Measurements from ENCODE around the gene TSKS.

TSKS gene

GRCh38 chr19:49766007-49766929 is 3.2 kb upstream of the TSKS start (continued):
- TF ChIP-seq ZNF513 (tag by site-specific recombination; IDR thresholded peaks at IDR 0.05) (peak; percentile 85), ZNF302 (tag by site-specific recombination; IDR thresholded peaks at IDR 0.05; ENCODE audit: low read depth) (no peak), GLIS2 (tag by site-specific recombination; IDR thresholded peaks at IDR 0.05) (no peak; the same call in 1 of the 2 replicates), YY2 (tag by site-specific recombination; IDR thresholded peaks at IDR 0.05) (no peak), ZNF792 (tag by site-specific recombination; IDR thresholded peaks at IDR 0.05) (no peak), SP7 (tag by site-specific recombination; IDR thresholded peaks at IDR 0.05) (peak; percentile 43; the same call in 1 of the 2 replicates), ZBTB17 (tag by site-specific recombination; IDR thresholded peaks at IDR 0.05) (peak; percentile 63), ZNF791 (tag by site-specific recombination; IDR thresholded peaks at IDR 0.05) (no peak), ZNF571 (tag by site-specific recombination; IDR thresholded peaks at IDR 0.05) (no peak), KLF7 (tag by site-specific recombination; IDR thresholded peaks at IDR 0.05; ENCODE audit: borderline replicate concordance) (peak; percentile 27; the same call in 1 of the 2 replicates), KLF9 (tag by site-specific recombination; IDR thresholded peaks at IDR 0.05; ENCODE audit: low read depth) (peak; percentile 91), ZNF391 (tag by site-specific recombination; IDR thresholded peaks at IDR 0.05; ENCODE audit: borderline replicate concordance, low read depth) (no peak), KLF1 (tag by site-specific recombination; IDR thresholded peaks at IDR 0.05) (peak; percentile 82), ZBTB20 (tag by site-specific recombination; IDR thresholded peaks at IDR 0.05) (peak; percentile 14; the same call in 1 of the 2 replicates), ZNF629 (tag by site-specific recombination; IDR thresholded peaks at IDR 0.05) (0 out of 2 replicates have a peak, but pooled peaks have one; percentile 20), ZNF366 (tag by site-specific recombination; conservative IDR thresholded peaks at IDR 0.05) (peak; percentile 99), KLF10 (tag by site-specific recombination; IDR thresholded peaks at IDR 0.05) (peak; percentile 61; the same call in 1 of the 2 replicates), PRDM1 (tag by site-specific recombination; IDR thresholded peaks at IDR 0.05) (peak; percentile 89), SP3 (tag by site-specific recombination; IDR thresholded peaks at IDR 0.05) (peak; percentile 100), GFI1B (tag by site-specific recombination; IDR thresholded peaks at IDR 0.05) (0 out of 2 replicates have a peak, but pooled peaks have one; percentile 25), ZNF660 (tag by site-specific recombination; IDR thresholded peaks at IDR 0.05) (0 out of 2 replicates have a peak, but pooled peaks have one; percentile 20), OVOL3 (tag by site-specific recombination; IDR thresholded peaks at IDR 0.05) (peak; percentile 97), ZFHX2 (tag by site-specific recombination; conservative IDR thresholded peaks at IDR 0.05) (peak; percentile 69), KLF8 (tag by site-specific recombination; IDR thresholded peaks at IDR 0.05) (peak; percentile 98), ZNF621 (tag by site-specific recombination; IDR thresholded peaks at IDR 0.05) (peak; percentile 97), SP2 (tag by site-specific recombination; IDR thresholded peaks at IDR 0.05) (peak; percentile 98), BCL11A (tag by site-specific recombination; IDR thresholded peaks at IDR 0.05; ENCODE audit: low read depth) (no peak), ZSCAN30 (tag by site-specific recombination; IDR thresholded peaks at IDR 0.05) (peak; percentile 42), MZF1 (tag by site-specific recombination; IDR thresholded peaks at IDR 0.05; ENCODE audit: borderline replicate concordance) (peak; percentile 81; the same call in 1 of the 2 replicates), ZNF664 (tag by site-specific recombination; IDR thresholded peaks at IDR 0.05) (no peak), GLI4 (tag by site-specific recombination; IDR thresholded peaks at IDR 0.05) (no peak), ZXDB (tag by site-specific recombination; IDR thresholded peaks at IDR 0.05) (peak; percentile 44), ZNF248 (tag by site-specific recombination; IDR thresholded peaks at IDR 0.05) (no peak), ZNF280D (tag by site-specific recombination; IDR thresholded peaks at IDR 0.05) (peak; percentile 74), ZNF76 (tag by site-specific recombination; IDR thresholded peaks at IDR 0.05; ENCODE audit: borderline replicate concordance, low read depth) (no peak), HOXD13 (CRISPR knock-in tag; IDR thresholded peaks at IDR 0.05; ENCODE audit: borderline replicate concordance) (no peak)
- TF ChIP-seq, protein P1, sequence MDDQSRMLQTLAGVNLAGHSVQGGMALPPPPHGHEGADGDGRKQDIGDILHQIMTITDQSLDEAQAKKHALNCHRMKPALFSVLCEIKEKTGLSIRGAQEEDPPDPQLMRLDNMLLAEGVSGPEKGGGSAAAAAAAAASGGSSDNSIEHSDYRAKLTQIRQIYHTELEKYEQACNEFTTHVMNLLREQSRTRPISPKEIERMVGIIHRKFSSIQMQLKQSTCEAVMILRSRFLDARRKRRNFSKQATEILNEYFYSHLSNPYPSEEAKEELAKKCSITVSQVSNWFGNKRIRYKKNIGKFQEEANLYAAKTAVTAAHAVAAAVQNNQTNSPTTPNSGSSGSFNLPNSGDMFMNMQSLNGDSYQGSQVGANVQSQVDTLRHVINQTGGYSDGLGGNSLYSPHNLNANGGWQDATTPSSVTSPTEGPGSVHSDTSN (CRISPR knock-in tag; IDR thresholded peaks at IDR 0.05) = peak; percentile 98
